Umbilical cord (tissue), 2 donors: ENCODE results near the gene S100A14. TPM values are rescaled to one million over a fixed set of nuclear protein-coding genes. Genes with fewer than 3 reads are reported as not detected.
A peak's percentile ranks its signal among the peaks of the same experiment; 100 is the strongest.
"Not testable (repeated sequence)": the region's sequence is repeated elsewhere in the genome, so short reads cannot be mapped to it uniquely, and the experiment has no call there.

ENCODE experiments used
- DNase-seq: peaks from one replicate; pipeline ENCODE4 v3.0.0-alpha.2; 2015; ENCODE audit warnings: low spot score
- total RNA-seq: library from RNA; depleted of rRNA; stranded (reverse); fragments of >200 nt; gene quantifications from one replicate; pipeline ENCODE4 v1.2.3, GENCODE V29; 2014; ENCODE audit warnings: low replicate concordance; ENCODE audit not compliant: insufficient read depth

Gene S100A14
- total RNA-seq: 29.6 TPM

DNA sequence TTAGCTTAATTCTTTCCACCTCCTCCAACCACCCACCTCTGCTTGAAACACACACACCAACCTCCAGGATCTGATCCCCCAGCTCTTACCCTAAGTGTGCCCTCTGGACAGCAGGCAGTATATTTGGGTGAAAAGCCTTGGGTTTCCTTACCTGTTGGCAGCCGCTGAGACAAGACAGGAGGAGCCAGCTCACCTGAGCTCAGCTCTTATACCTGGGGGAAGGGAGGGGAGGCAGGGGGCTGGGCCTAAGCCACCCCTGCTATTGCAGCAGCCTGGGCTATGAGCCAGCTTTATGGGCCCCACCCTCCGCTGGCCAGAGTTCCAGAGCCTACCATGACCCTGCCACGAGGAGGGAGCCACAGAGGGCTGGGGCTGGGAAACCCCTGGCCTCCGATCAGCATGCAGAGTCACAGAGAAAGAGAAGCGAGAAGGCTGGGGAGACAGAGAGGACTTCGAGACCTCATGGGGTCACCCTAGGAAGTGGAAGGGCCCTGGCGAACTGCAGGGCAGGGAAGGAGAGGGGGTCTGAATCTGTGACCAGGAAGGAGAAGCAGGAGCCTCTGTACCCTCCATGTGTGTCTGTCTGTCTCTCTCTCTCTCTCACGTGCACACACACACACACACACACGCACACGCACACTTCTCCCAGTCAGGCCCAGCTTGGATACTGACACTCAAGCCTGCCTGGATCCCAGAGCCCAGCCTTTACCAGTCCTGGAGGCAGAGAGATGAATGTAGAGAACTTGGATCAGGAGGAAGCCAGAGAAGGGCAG lies at the start of gene S100A14:
S100A14 (minus strand) TSS at position 182 of the 773 bp plus-strand sequence. CDS start 467 bp downstream, outside the sequence.
- DNase-seq: peak; percentile 37

DNA sequence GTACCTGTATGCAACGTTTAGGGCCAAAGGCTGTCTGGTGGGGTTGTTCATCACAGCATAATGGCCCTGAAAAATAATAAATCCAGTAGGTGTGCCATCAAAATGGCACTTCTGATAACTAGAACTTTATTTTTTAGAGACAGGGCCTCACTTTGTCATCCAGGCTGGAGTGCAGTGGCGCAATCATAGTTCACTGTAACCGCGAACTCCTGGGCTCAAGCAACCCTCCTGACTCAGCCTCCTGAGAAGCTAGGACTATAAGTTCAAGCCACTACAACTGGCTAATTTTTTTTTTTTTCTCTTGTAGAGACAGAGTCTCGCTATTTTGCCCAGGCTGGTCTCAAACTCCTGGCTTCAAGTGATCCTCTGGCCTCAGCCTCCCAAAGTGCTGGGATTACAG lies 47.1 kb upstream of the S100A14 start:
- DNase-seq: no peak

DNA sequence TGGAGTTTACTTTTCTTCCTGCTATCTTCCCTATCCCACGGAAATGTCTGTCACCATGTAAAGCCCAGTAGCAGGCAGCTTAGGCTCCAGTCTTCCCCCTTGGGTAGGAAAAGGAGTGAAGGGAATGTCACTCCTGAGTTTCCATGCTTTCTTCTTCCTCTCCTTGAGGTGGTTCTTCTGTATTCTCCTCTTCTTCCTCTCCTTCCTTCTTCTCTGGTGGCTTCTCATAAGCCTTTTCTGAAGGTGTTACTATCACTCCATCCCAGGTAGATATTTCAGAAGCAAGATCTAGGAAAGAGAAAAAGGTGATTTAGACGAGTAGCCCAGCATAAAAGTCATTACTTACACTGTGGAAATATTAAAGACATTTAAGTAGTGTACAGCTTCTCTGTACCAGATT lies 46.1 kb upstream of the S100A14 start:
- no peak for DNase-seq

DNA sequence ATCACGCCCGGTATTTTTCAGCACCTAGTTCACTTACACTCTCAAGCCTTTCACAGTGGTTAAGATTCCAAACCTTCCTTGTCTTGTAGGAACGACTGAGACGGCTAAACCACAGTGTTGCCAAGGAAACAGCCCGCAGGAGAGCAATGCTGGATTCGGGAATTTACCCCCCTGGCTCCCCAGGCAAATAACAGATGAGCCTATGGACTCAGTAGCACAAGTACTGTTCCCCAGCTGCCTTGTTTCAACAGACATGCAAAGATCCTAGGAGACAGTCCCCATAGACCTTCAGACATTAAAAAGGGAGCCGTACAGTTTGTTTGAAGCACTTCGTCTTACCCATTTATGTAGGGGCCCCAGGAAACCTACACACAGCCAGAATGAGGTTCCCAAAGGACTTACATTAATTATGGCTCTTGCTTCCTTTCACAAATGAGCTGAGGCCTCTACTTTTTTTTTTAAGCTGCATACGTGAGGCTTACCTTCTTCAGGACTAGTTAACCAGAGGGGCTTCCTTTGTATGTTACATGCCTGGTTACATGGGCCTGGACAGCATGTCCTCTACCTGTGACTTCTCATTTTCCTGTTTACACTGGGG lies 45.1 kb upstream of the S100A14 start:
- DNase-seq: no peak

DNA sequence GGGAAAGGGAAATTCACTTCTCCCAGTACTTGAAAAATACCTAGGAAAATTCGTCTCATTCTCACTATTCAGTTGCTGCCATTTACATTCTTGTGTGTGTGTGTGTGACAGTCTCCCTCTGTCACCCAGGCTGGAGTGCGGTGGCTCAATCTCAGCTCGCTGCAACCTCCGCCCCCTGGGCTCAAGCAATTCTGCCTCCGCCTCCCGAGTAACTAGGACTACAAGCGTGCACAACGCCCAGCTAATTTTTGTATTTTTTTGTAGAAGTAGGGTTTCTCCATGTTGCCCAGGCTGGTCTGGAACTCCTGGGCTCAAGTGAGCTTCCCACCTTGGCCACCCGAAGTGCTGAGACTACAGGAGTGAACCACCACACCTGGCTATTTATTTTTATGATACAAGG lies 43.5 kb upstream of the S100A14 start:
- DNase-seq: no peak

DNA sequence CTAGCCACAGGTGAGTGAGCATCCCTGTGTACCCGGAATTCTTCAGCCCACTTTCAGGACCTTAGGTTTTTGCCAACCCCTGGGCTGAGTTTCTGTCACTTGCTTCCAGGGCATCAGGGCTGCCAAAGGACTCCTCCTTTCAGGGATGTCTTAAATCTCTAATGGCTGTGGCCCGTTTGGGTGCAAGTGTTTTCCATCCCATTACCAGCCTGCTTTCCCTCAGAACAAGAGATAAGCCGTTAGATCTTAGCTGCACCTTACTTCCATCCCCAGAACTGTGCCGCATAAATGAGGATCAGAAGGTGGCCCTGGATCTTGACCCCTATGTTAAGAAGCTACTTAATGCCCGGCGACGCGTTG lies 43.0 kb upstream of the S100A14 start:
- DNase-seq: no peak

DNA sequence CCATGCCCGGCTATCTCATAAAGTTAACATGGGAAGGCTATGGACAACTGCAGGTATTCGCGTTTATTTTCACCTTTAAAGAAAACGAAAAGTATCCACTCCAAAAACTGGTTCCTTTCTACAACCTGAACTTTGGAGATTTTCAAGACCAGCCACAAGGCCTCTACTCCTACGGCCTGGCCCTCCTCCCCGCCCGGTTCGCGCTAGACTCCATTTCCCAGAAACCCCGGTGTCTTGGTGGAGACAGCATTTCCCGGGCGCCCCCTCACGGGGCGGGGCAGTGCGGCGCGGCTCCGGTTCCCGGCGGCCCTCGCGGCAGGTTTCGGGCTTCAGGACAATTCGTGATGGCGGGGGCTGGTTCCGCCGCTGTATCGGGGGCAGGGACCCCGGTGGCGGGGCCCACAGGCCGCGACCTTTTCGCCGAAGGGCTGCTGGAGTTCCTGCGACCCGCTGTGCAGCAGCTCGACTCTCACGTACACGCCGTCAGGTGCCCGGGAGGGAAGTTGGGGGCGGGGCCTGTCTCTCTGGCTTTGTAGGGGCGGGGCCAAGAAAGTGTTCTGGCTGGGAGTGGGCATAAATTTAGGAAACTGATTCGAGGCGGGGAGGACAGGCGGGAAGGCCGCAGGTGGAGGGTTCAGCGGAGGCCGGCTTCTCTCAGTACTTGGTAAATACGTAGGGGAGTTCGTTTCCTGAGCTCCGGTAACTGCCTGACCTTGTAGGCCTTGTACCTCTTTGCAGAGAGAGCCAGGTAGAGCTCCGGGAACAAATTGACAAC lies 42.5 kb upstream of the S100A14 start, which contains the start of gene SNAPIN:
SNAPIN (plus strand) TSS at position 304 of the 775 bp plus-strand sequence; CDS start at position 345, 41 bp downstream.
- peak; percentile 97 for DNase-seq

DNA sequence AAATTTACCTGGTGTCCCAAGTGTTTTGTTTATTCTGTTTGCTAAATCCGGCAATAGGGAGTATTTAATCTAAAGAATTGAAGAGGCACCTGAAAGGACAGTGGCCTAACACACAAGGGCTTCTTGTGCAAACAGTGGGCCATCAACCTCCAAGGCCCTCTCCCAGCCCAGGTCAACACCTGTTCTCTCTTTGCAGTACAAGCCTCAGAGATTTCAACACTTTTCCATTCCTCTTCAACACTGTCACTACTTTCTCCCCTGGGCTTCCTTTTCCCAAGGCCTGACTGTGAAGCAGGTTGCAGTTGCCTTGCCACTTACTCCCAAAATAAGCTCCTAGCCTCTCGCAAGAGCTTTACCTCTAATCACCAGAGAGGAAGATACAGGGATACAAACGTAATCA lies 39.2 kb upstream of the S100A14 start:
- no peak for DNase-seq

DNA sequence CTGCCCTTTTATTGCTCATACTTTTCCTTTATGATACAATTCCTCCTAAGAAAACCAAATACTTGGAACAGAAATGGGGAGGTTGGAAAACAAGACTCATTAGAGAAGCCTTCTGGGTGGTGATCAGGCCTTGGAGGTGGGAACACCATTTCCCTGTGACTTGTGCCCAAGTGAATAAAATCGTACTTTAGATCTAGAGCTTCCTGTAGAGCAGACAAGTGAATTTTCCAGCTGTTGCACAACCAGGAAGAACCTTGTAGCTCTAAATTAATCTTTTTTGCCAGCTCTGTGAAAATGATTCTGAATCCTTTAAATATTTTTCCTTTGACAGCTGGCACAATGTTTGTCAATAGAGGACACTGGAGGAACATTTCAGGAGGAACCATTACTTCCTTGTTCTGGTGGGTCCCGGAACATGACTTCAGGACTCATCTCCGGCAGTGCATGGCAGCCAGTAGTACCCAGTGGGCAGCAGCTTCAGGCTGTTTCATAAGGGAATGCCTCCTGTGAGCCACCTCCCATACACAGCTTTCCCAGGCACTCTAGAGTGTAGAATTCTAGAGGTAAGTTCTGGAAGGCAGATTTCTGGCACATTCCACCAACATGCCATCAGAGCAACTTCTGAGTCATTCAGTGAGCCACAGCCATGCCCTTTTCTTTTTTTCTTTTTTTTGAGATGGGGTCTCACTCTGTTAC lies 36.8 kb upstream of the S100A14 start:
- no peak for DNase-seq

DNA sequence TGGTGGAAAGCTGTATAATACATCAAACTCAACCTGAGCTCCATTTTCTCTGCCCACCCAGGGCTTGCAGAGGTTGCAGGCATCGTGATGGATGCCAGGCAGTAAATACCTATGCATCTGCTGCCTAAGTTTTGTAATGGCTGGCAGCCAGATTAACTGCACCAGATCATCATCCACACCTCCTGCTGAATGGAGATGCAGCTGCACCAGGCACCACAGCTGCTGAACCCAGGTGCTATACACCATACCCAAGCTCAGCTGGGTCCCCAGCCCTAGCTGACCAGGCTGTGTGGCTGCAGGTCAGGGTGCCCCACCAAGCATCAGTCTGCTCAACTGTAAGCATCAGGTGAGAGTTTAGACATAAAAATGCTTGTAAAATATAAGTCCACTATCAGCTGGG lies 35.6 kb upstream of the S100A14 start:
- DNase-seq: no peak

DNA sequence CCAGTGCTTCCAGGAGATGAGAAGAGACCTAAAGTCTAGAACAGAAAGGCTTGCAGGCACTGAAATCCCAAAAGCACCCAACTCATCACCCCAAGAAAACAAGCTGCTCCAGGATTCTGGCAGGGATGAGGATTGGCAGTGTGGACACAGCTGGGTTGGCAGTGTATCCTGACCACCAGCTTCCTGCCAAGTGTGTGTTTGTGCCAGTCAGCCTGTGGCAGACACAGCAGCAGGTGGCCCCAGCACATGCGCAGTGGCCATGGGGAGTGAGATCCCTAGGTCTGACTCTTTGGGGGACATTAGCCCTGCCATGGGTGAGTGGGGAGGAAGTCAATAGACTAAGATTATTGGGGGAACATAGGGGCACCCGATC lies 33.7 kb upstream of the S100A14 start:
- no peak for DNase-seq

DNA sequence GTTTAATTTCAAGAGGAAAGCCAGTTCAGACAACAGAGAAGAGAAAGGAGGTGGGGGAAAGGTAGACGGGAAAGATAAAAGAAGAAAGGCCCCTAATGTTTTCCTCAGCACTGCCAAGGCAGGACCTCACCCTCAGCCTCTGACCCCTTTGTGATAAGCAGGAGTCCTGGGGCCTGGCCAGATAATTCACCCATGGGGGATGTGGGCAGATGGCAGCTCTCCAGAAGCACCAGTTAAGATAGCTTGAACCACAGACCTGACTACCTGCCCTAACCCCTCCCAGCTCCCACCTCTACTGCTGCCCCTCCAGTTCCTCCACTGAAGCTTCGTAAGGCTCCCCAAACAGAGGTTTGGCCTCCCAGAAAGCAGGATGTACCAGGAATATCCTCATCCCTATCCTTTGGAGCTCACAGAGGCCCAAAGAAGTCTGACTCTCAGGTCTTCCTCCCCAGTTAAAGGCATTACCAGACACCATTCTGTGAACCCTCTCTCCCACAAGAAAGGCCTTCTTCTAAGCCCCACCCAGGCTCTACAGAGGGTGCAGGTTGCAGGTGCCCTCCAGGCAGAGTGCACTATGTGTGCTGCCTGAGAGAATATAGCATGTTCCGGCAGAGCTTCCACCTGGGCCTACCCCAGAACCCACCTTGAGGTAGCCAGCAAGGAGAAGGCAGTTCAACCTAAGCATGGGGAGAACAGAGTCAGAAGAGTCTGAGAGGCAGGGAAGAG lies 33.2 kb upstream of the S100A14 start:
- DNase-seq: no peak

DNA sequence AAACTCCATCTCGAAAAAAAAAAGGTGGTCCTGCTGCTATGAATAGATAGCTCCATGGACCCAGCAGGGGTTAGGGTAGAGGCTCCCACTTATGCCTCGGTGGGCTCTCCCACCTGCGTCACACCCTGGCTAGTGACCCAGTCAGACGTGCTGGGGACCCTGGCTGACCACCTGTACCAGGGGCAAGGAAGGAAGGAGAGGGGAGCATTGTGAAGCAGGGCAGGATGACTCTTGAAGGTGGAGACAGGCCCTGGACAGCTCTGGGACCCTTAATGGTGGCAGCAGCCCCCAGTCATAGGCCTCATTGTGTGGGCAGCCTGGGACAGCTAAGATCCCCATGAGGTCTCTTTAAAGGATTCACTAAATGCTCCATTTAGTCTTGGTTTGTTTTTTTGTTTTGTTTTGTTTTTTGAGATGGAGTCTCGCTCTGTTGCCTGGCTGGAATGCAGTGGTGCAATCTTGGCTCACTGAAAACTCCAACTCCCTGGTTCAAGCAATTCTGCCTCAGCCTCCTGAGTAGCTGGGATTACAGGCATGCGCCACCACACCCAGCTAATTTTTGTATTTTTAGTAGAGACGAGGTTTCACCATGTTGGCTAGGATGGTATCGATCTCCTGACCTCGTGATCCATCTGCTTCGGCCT lies 32.0 kb upstream of the S100A14 start:
- no peak for DNase-seq

DNA sequence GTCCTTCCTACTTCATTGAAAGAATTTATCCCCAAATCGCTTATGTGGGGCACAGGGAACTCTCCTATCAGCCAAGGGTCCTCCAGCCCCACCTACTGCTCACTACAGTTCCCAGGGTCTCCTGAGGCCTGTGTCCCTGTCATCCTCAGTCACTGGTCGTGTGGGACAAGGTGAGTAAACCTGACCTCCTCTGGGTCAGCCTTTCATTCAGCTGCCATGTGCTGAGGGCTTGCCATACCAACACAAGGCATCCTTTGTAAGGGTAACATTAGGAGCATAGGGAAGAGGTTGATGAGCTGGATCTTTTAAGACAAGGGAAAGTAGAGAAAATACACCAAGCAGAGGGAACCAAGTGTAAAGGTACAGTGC lies 31.2 kb upstream of the S100A14 start:
- no peak for DNase-seq

DNA sequence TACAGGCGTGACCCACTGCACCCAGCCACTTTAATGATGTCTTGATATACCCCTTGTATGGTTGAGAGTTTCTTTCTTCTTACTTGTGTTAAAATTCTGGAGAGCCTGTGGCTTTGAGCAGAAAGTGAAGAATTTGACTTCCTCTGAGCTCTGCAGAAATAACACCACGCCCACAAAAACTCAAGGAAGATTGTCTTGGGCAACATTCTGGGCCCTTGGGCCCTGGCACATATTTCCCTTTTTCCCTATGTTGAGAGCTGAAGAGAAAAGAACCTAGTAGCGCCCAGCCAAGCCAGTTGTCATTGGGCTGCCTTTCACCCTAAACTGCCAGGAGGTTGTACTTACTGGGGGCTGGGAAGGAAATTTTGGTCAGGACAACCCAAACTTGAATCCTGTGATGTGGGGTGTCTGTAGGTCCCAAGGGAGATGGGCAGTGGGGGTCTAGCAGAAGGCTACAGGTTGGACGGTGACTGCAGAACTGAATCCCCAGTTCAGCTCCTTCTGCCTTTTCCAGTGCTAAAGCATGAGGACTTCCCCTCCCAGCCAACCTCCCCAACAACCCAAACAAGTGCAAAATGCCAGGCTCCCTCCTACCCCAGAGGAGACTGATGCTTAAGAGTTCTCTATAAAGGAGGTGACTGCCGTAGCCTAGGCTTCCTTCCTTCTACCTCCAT lies 30.7 kb upstream of the S100A14 start:
- peak; percentile 22 for DNase-seq

DNA sequence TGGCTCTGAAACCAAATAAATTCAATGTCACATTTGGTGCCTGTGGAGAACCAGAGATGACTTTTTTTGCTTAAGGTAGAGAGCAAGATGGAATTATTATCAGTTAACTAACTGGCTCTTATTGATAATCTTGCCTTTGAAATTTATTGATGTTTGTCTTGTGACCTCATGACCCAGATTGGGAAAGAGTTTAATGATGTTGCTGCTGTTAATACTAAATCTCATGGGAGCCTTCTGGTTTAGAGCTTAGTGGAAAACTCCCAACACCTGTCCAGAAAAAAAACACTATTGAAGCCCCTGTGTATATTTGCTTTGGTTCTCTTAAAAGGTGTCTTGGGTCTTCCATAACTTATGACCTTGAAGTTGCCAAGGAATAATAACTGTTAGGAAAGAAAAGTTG lies 27.7 kb upstream of the S100A14 start:
- no peak for DNase-seq

DNA sequence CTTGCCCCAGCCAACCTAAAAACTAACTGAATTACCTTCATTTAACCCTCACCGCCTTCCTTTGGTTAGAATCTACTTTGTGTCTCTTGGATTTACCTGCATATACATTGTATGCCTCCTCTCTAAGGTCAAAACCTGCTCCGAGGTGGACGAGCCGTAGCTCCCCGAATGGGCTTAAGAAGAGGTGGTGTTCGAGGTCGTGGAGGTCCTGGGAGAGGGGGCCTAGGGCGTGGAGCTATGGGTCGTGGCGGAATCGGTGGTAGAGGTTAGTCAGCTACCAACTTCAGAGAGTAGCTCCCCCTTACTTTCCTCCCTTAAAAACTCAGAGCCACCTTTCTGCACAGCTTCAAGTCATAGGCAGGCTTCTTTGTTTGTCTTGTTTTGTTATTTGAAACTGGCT lies 27.0 kb upstream of the S100A14 start:
- DNase-seq: no peak

DNA sequence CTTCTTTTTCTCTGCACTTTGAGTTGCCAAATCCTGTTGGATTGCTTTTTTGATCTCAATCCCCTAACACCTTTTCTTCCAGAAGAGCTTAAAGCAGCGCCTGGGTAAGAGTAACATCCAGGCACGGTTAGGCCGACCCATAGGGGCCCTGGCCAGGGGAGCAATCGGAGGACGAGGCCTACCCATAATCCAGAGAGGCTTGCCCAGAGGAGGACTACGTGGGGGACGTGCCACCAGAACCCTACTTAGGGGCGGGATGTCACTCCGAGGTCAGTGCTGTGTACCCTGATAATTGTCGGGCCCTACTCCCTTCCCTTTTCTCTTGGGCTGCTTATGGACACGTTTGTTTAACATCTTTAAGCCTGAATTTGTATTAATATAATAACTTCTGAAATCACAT lies 26.0 kb upstream of the S100A14 start:
- DNase-seq: no peak

DNA sequence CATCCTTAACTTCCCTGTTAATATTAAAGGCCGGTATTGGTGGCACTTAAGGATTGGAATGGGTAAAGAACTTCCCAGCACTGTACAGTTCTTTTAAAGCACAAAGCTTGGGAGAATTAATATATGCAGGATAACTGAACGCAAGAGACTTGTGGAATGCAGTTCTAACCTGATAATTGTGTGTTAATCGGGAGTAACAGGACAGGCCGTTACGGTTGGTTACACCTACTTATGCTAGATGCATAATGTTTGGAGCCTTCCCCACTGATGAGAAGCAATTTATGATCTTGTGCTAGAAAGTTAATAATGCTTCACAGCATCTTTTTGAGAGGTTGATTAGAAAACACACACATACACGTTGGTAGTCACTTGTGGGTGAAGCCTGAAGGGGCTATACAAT lies 24.7 kb upstream of the S100A14 start:
- DNase-seq: no peak

DNA sequence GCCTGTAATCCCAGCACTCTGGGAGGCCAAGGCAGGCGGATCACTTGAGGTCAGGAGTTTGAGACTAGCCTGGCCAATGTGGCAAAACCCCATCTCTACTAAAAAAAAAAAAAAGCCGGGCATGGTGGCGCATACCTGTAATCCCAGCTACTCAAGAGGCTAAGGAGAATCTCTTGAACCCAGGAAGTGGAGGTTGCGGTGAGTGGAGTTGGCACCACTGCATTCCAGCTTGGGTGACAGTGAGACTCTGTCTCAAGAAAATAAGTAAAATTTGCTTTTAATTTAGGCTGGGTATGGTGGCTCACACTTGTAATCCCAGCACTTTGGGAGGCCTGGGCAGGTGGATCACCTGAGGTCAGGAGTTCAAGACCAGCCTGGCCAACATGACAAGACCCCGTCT lies 24.1 kb upstream of the S100A14 start:
- DNase-seq: not testable (repeated sequence)
